Subcutaneous abdominal adipose tissue (tissue), 5 donors: ENCODE measurements around the gene SUMF1.

ENCODE experiments used
- H3K27ac ChIP-seq: one replicate; pipeline ENCODE4 v1.7.0; 2013; ENCODE audit warnings: low read depth, mild to moderate bottlenecking, inconsistent platforms, low read length, moderate library complexity
- H3K27me3 ChIP-seq, 5 donors: one replicate each; pipeline ENCODE4 v1.7.0; 2013; ENCODE audit warnings: low read length in 5 of 5, inconsistent platforms in 1 of 5; ENCODE audit not compliant: control insufficient read depth in 5 of 5, insufficient read depth in 4 of 5
- H3K36me3 ChIP-seq, 5 donors: one replicate each; pipeline ENCODE4 v1.7.0; 2013; ENCODE audit warnings: low read length in 5 of 5; ENCODE audit not compliant: control insufficient read depth in 5 of 5, insufficient read depth in 5 of 5
- H3K4me1 ChIP-seq, 5 donors: one replicate each; pipeline ENCODE4 v1.7.0; 2013; ENCODE audit warnings: low read length in 5 of 5, mild to moderate bottlenecking in 3 of 5, moderate library complexity in 1 of 5; ENCODE audit not compliant: control insufficient read depth in 5 of 5, insufficient read depth in 5 of 5
- H3K4me3 ChIP-seq, 5 donors: one replicate each; pipeline ENCODE4 v1.7.0; 2013; ENCODE audit warnings: low read length in 5 of 5, low read depth in 1 of 5
- H3K9ac ChIP-seq, 5 donors: one replicate each; pipeline ENCODE4 v1.7.0; 2013; ENCODE audit warnings: low read length in 5 of 5, mild to moderate bottlenecking in 4 of 5, moderate library complexity in 3 of 5
- H3K9me3 ChIP-seq, 5 donors: one replicate each; pipeline ENCODE4 v1.7.0; 2013; ENCODE audit warnings: low read length in 5 of 5; ENCODE audit not compliant: control insufficient read depth in 5 of 5
- donor health status: healthy.
- donor health status: healthy.
- donor health status: healthy.
- donor health status: healthy.
- donor health status: healthy.

SUMF1 gene

DNA sequence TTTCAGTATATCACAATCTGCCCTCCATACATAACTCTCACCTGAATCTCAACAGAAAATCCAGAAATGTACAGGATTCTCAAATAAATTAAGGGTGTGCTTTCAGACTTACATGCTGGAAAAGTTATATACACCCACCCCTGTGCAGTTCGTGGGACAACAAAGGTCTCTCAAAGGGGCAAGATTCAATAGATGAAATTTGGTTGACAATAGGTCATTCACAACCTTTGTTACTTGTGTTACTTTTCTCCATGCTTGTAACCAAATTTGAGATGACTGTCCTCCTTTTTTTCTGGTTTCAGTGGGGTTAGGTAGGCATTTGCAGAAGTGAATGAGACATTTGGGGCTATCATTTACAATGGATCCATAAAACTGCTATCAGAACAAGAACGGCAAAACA, 91.2 kb downstream of the SUMF1 start:
- Histone ChIP-seq H3K4me1 (no peaks in the 10 kb centered on the region), H3K9ac (no peak overlapping the region), H3K27ac (no peak overlapping the region), H3K36me3 (peaks cover 8 to 43% (median 17%) of the 10 kb centered on the region in 5 donors), H3K9me3 (peaks cover 0 to 11% (median 6%) of the 10 kb centered on the region in 5 donors), H3K4me3 (no peak overlapping the region), H3K27me3 (no peaks in the 10 kb centered on the region)

DNA sequence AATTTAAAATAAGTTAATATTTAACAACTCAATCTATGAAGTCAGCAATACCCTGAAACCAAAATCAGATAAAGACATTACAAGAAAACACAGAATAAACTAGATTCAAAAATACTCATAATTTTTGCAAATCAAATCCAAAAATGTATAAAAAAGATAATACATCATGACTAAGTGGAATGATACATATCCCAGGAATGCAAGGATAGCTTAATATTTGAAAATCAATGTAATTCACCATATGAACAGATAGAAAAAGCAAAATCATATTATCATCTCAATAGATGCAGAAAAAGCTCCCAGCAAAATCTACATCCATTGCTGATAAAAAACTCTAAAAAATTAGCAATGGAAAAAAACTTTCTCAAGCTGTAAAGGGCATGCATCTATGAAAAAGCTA, 93.4 kb downstream of the SUMF1 start:
- Histone ChIP-seq H3K9ac (no peak overlapping the region), H3K4me3 (no peak overlapping the region), H3K9me3 (peaks cover 0 to 11% (median 5%) of the 10 kb centered on the region in 5 donors), H3K4me1 (no peaks in the 10 kb centered on the region), H3K36me3 (peaks cover 5 to 40% (median 17%) of the 10 kb centered on the region in 5 donors), H3K27me3 (no peaks in the 10 kb centered on the region), H3K27ac (no peak overlapping the region)

DNA sequence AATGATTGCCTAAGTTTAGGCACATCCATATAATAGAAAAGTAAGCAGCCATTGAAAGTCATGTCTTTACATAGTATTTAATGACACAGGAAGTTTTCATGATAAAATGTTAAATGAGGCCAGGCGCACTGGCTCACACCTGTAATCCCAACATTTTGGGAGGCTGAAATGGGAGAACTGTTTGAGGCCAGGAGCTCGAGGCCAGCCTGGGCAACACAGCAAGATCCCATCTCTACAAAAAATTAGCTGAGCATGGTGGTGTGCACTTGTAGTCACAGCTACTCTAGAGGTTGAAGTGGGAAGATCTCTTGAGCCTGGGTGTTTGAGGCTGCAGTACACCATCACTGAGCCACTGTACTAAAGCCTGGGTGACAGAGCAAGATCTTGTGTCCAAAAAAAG, 104.5 kb downstream of the SUMF1 start:
- Histone ChIP-seq H3K9me3 (no peaks in the 10 kb centered on the region), H3K36me3 (peaks cover 0 to 13% (median 7%) of the 10 kb centered on the region in 5 donors), H3K27me3 (no peaks in the 10 kb centered on the region), H3K27ac (no peak overlapping the region), H3K9ac (no peak overlapping the region), H3K4me1 (no peaks in the 10 kb centered on the region), H3K4me3 (no peak overlapping the region)

DNA sequence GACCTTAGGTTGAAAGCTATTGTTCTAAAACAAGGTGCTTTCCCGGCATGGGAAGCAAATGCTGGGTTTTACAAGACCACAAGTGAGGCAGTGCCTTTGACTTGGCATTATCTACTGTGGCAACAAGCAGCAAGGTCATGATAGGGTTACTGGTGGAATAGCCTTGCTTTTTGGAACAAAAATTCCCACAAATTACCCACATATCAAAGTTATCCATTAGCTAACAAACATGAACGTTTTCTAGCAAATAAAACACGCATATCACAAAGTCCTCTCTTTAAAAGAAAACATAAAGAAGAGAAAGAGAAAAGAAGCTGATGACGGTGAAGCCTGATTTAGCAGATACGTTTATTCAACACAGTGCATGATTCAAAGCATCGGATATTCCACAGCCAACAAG, 106.3 kb downstream of the SUMF1 start:
- H3K4me1 ChIP-seq, result peaks cover 0 to 9% (median 0%) of the 10 kb centered on the region in 5 donors
- peaks cover 0 to 13% (median 7%) of the 10 kb centered on the region in 5 donors for H3K36me3 ChIP-seq
- H3K4me3 ChIP-seq, result no peak overlapping the region
- no peaks in the 10 kb centered on the region for H3K9me3 ChIP-seq
- H3K27me3 ChIP-seq, result no peaks in the 10 kb centered on the region
- no peak overlapping the region for H3K9ac ChIP-seq
- H3K27ac ChIP-seq, result no peak overlapping the region

DNA sequence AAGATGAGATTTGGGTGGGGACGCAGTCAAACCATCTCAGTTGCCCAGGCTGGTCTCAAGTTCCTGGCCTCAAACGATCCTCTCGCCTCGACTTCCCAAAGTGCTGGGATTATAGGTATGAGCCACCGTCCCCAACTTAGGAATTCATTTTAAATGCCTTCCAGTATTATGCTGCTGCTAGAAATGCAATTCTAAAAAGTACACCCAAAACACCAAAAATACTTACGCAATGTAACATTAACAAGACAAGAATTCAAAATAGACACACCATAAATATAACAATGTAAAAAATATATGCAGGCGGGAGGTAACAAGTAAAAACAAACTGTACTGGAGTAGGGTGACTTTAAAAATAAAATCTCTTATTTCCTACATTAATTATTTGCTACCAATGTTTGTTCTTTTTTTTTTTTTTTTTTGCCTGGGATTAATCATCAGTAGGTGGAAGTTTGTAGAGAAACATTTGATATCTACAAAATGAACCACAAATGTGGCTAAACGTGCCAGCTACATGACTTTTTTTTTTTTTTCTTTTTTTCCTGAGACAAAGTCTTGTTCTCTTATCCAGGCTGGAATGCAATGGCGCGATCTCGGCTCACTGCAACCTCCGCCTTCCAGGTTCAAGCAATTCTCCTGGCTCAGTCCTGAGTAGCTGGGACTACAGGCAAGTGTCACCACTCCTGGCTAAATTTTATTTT, 107.1 kb downstream of the SUMF1 start:
- Histone ChIP-seq H3K4me3 (no peak overlapping the region), H3K9ac (no peak overlapping the region), H3K9me3 (no peaks in the 10 kb centered on the region), H3K27ac (no peak overlapping the region), H3K36me3 (peaks cover 0 to 13% (median 7%) of the 10 kb centered on the region in 5 donors), H3K4me1 (peaks cover 0 to 15% (median 0%) of the 10 kb centered on the region in 5 donors), H3K27me3 (no peaks in the 10 kb centered on the region)

DNA sequence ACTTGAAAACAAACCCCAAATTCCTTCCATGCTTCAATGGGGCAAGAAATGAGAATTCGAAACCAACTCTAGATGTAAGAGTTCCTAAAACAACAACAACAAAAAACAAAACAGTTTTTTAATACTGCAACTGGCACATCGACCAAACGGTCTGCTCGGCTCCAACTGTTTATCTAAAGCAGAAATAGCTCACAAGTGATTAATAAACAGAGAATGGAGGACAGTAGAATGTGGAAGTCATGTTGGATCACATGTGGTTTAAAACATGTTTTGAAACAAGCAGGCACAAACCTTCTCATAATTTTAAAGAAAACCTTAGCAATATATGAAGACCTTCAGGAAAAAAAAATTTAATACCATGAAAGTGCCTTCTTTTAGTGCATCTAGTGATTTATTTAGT, 108.8 kb downstream of the SUMF1 start:
- no peaks in the 10 kb centered on the region for H3K27me3 ChIP-seq
- H3K4me1 ChIP-seq, result peaks cover 0 to 15% (median 0%) of the 10 kb centered on the region in 5 donors
- no peaks in the 10 kb centered on the region for H3K9me3 ChIP-seq
- H3K9ac ChIP-seq, result no peak overlapping the region
- H3K4me3 ChIP-seq, result no peak overlapping the region
- H3K36me3 ChIP-seq, result peaks cover 0 to 13% (median 7%) of the 10 kb centered on the region in 5 donors
- H3K27ac ChIP-seq, result no peak overlapping the region

DNA sequence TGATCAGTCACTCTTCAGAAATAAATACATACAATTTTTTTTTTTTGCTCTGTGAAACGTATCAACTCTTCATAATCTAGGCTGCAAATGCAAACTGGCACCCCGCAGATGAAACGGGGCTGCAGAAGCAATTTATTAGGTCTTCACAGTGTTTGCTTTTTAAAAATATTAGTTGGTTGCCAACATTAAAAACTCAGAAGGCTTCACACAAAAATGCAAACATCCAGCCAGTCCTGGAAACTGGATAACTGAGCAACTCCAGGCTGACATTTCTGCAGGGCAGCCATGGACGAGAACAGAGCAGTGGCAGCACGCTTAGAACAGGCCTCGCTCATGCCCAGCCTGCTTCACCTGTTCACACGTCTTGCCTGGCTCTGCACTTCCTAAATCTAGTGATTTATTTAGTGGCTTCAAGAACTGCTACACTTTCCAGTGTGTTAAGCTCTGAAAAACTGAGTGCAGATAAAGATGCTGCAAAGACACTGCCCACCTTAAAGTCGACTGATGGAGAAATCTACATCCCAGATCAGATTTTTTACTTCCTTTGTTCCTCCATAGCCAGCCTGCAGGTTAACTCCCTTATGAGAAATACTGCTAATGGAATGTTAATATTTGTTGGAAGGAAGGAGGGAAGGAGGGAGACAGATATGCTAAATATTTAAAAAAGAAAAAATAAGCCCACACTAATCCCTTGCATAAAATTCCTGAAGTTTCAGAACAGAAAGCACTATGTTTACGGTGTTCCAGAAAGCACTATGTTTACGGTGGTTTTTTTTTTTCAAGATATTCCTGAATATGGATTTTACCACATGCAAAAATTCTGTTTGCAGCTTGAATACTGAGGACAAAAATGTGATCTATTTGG, 110.3 kb downstream of the SUMF1 start:
- peaks cover 0 to 15% (median under 1%) of the 10 kb centered on the region in 5 donors for H3K4me1 ChIP-seq
- no peaks in the 10 kb centered on the region for H3K27me3 ChIP-seq
- peaks cover 0 to 9% (median 3%) of the 10 kb centered on the region in 5 donors for H3K36me3 ChIP-seq
- H3K27ac ChIP-seq, result no peak overlapping the region
- H3K9me3 ChIP-seq, result no peaks in the 10 kb centered on the region
- H3K9ac ChIP-seq, result no peak overlapping the region
- H3K4me3 ChIP-seq, result no peak overlapping the region

DNA sequence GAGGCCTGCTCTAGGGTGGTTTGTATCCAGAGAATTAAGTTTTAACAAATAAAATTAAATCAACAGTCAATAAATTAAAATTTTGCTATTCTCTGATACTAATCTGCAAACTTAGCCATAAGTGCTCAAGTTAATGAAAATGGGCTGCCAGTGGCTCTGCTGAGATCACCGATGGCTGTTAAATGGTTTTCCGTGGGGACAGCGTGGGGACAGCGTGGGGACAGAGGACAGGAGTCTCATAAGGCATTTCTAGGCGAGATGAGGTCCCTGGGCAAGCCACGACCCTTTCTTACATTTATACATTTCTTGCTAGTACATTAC, 110.9 kb downstream of the SUMF1 start:
- no peak overlapping the region for H3K9ac ChIP-seq
- peaks cover 0 to 3% (median 0%) of the 10 kb centered on the region in 5 donors for H3K36me3 ChIP-seq
- H3K9me3 ChIP-seq, result no peaks in the 10 kb centered on the region
- H3K4me1 ChIP-seq, result peaks cover 0 to 17% (median 6%) of the 10 kb centered on the region in 5 donors
- no peaks in the 10 kb centered on the region for H3K27me3 ChIP-seq
- no peak overlapping the region for H3K27ac ChIP-seq
- H3K4me3 ChIP-seq, result no peak overlapping the region

DNA sequence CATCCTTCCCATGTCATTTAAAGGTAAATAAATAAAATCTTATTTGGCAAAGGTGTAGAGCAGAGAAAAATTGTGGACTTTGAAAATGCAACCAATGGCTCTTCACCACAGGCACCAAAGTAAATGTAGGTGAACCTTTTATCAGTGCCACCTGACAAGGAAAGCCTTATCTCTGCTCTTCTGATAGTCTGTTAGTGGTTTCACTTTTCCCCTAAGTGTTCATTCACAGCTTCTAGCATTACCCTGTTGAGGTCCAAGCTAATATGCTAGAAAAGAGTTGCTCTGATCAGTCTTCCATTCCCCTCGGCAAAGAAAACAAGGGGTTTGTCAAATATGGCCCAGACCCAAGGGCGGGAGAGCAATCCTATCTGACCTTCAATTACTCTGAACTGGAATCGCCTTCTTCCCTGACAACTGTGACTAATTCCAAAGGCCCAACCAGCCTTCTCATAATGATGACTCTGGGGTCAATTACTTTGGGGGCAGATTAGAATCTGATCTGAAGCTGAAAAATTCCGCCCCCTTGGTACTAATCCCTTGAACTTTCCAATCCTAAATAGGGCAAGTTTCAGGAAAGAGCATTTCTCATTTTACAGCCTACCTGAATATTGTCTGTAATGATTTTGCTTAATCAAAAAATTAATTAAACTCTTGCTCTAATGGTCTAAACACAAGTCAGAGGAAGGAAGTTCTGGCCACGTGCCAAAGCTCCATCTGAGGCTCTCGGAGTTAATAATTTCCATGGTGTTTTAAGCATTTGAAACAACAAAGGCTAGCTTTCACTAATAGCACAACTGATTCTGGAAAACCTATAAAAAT, 111.5 kb downstream of the SUMF1 start:
- no peak overlapping the region for H3K9ac ChIP-seq
- H3K27ac ChIP-seq, result no peak overlapping the region
- H3K4me1 ChIP-seq, result peaks cover 0 to 21% (median 9%) of the 10 kb centered on the region in 5 donors
- H3K27me3 ChIP-seq, result no peaks in the 10 kb centered on the region
- H3K36me3 ChIP-seq, result peaks cover 0 to under 1% (median 0%) of the 10 kb centered on the region in 5 donors
- H3K4me3 ChIP-seq, result no peak overlapping the region
- no peaks in the 10 kb centered on the region for H3K9me3 ChIP-seq
